Activated B cell treated with CpG ODN at 0.5 μM for 24 hours (primary cell): ENCODE data around the gene CUX1. TPM values are rescaled to one million over a fixed set of nuclear protein-coding genes. Genes with fewer than 3 reads are reported as not detected.
"Not testable (repeated sequence)": the region's sequence is repeated elsewhere in the genome, so short reads cannot be mapped to it uniquely, and the experiment has no call there.

Source experiments
- ATAC-seq: fragments of 200-7000 bp; cut with Tn5 transposase; one replicate; pipeline ENCODE4 v1.10.0; 2021; ENCODE audit warnings: low read depth, mild to moderate bottlenecking, moderate library complexity
- CTCF ChIA-PET: fragments of 350-600 bp; sonication (Branson Sonifier 250); formaldehyde crosslinking; loops from one replicate; lab custom pipeline; 2021; ENCODE audit warnings: antibody characterized with exemption; lab: Charles Lee
- POLR2A ChIA-PET: fragments of 350-600 bp; sonication (Branson Sonifier 250); formaldehyde crosslinking; loops from one replicate; lab custom pipeline; 2021; ENCODE audit warnings: antibody characterized with exemption; lab: Charles Lee
- DNase-seq: peaks from one replicate; pipeline ENCODE4 v3.0.0; 2022
- H3K27ac Mint-ChIP-seq: one replicate; pipeline ENCODE4 v1.8.0; 2020; ENCODE audit warnings: mixed read lengths
- H3K27me3 Mint-ChIP-seq: one replicate; pipeline ENCODE4 v1.8.0; 2021; ENCODE audit warnings: mixed read lengths
- H3K36me3 Mint-ChIP-seq: one replicate; pipeline ENCODE4 v1.8.0; 2021; ENCODE audit warnings: low read depth, mixed read lengths
- H3K4me1 Mint-ChIP-seq: one replicate; pipeline ENCODE4 v1.8.0; 2021; ENCODE audit warnings: mixed read lengths
- H3K4me3 Mint-ChIP-seq: one replicate; pipeline ENCODE4 v1.8.0; 2020; ENCODE audit warnings: mild to moderate bottlenecking, mixed read lengths
- H3K9me3 Mint-ChIP-seq: one replicate; pipeline ENCODE4 v1.8.0; 2020; ENCODE audit warnings: mixed read lengths
- CTCF ChIP-seq: fragments of 200-600 bp; IDR thresholded peaks from one replicate; pipeline ENCODE4 v1.8.0; 2022; ENCODE audit warnings: antibody characterized with exemption, mild to moderate bottlenecking
- intact Hi-C: fragments of 100-400 bp; cut with micrococcal nuclease; formaldehyde crosslinking; loops from one replicate; pipeline ENCODE4 v1.15.1; 2024
- total RNA-seq: library from RNA; stranded (reverse); gene quantifications from 2 replicates; pipeline ENCODE4 v1.2.3, GENCODE V29; 2022

Gene CUX1
- total RNA-seq, 1 donor from 2014 or later = 61.7 TPM

GRCh38 chr7:102320601-102321350, 503.4 kb downstream of the CUX1 start:
- POLR2A ChIA-PET = interaction anchor here (0.8 to 1.6 kb wide), 2 partner anchors 14 to 33 kb away, joined by 4 to 10 read pairs; partner anchors contain the start of gene SH2B2
- intact Hi-C loops = loop anchor here (2.0 to 5.0 kb wide), 2 partner anchors 14 to 72 kb away; no protein-coding TSS in a partner anchor
- peaks cover 58% of the 10 kb centered on the region for H3K36me3 Mint-ChIP-seq
- ATAC-seq (no peak), DNase-seq (no peak)
- CTCF ChIA-PET = interaction anchor here (0.7 to 1.7 kb wide), 3 partner anchors 42 to 71 kb away, joined by 3 to 6 read pairs (median 3); no protein-coding TSS in a partner anchor
- H3K9me3 Mint-ChIP-seq = no peaks in the 10 kb centered on the region
- H3K4me1 Mint-ChIP-seq = peaks cover 34% of the 10 kb centered on the region
- H3K27ac Mint-ChIP-seq = no peak overlapping the region
- no peak for TF ChIP-seq CTCF
- H3K27me3 Mint-ChIP-seq = no peaks in the 10 kb centered on the region
- no peak overlapping the region for H3K4me3 Mint-ChIP-seq

DNA sequence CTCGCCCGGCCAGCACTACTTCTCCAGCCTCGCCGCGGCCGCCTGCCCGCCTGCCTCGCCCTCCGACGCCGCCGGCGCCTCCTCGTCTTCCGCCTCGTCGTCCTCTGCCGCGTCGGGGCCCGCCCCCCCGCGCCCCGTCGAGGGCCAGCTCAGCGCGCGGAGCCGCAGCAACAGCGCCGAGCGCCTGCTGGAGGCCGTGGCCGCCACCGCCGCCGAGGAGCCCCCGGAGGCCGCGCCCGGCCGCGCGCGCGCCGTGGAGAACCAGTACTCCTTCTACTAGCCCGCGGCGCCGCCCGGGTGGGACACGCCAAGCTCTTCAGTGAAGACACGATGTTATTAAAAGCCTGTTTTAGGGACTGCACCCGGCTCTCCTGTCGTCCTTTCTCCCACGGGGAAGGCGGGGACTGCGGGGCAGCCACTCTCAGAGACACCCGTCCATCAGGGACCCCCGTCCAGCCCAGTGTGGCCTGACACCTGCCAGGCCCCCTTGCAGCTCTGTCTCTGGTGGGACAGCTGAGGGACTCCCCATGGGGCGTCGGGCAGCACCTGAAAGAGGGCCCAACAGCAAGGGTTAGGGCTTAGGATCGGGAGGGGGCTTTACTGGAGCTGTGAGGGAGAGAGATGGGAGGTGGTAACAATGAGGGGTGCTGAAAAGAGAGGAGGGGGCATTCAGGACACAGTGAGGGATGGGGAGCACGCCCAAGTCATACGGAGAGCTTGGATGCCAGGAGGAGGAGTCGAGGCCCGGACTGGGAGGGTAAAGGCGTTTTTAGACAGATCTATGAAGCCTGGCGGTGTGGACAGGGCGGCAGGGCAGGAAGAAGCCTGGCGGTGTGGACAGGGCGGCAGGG, 504.1 kb downstream of the CUX1 start:
- CTCF ChIA-PET = interaction anchor here (0.7 to 1.7 kb wide), 4 partner anchors 42 to 70 kb away, joined by 3 to 6 read pairs (median 3); no protein-coding TSS in a partner anchor
- POLR2A ChIA-PET = interaction anchor here (0.7 to 1.6 kb wide), 4 partner anchors 15 to 34 kb away, joined by 4 to 10 read pairs (median 4); partner anchors contain the start of gene SH2B2
- peak; percentile 45 for DNase-seq
- no peak overlapping the region for H3K4me3 Mint-ChIP-seq
- no peak for TF ChIP-seq CTCF
- H3K27me3 Mint-ChIP-seq = no peaks in the 10 kb centered on the region
- no peaks in the 10 kb centered on the region for H3K9me3 Mint-ChIP-seq
- intact Hi-C loops = loop anchor here (2.0 to 5.0 kb wide), 2 partner anchors 15 to 71 kb away; no protein-coding TSS in a partner anchor
- peaks cover 53% of the 10 kb centered on the region for H3K36me3 Mint-ChIP-seq
- peaks cover 34% of the 10 kb centered on the region for H3K4me1 Mint-ChIP-seq
- peak; percentile 86 for ATAC-seq
- H3K27ac Mint-ChIP-seq = no peak overlapping the region

DNA sequence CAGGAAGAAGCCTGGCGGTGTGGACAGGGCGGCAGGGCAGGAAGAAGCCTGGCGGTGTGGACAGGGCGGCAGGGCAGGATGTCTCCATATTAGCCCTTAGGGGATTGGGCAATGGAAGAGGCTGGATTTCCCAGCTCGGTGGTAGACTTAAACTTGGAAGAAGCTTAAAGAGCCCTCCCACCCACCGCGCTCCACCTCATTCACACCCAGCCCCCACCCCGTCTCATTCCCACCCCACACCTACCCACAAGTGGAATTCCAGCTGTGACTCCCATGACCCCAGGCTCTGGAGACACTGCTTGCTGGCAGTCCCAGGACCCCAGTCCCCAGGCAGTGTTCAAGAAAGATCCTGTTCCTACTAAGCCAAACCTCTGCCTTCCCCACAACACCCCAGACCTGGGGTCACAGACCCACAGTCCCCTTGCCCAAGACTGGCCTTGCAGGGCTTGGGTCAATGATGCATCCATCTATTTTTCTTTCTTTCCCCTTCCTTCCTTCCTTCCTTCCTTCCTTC, 504.8 kb downstream of the CUX1 start:
- Mint-ChIP-seq H3K27me3 (no peaks in the 10 kb centered on the region), H3K4me1 (peaks cover 30% of the 10 kb centered on the region), H3K27ac (peak overlapping the region; percentile 47), H3K4me3 (no peak overlapping the region), H3K9me3 (no peaks in the 10 kb centered on the region), H3K36me3 (peaks cover 47% of the 10 kb centered on the region)
- TF ChIP-seq CTCF = no peak
- no peak for DNase-seq
- ATAC-seq = no peak
- POLR2A ChIA-PET = interaction anchor here (0.7 to 1.1 kb wide), 2 partner anchors 28 to 33 kb away, joined by 4 read pairs; no protein-coding TSS in a partner anchor
- intact Hi-C loops = loop anchor here (5.0 kb wide), 1 partner anchor 70 kb away; no protein-coding TSS in a partner anchor
- CTCF ChIA-PET = interaction anchor here (1.0 to 1.7 kb wide), 2 partner anchors 66 to 69 kb away, joined by 3 to 6 read pairs; no protein-coding TSS in a partner anchor

GRCh38 chr7:102323914-102324195, 506.4 kb downstream of the CUX1 start:
- Mint-ChIP-seq H3K9me3 (no peaks in the 10 kb centered on the region), H3K27ac (no peak overlapping the region), H3K36me3 (peaks cover 32% of the 10 kb centered on the region), H3K27me3 (no peaks in the 10 kb centered on the region), H3K4me1 (peaks cover 29% of the 10 kb centered on the region), H3K4me3 (no peak overlapping the region)
- POLR2A ChIA-PET = no interaction called here
- CTCF ChIA-PET = no interaction called here
- no peak for TF ChIP-seq CTCF
- DNase-seq (no peak), ATAC-seq (no peak)
- intact Hi-C loops = loop anchor here (5.0 kb wide), 1 partner anchor 68 kb away; no protein-coding TSS in a partner anchor

DNA sequence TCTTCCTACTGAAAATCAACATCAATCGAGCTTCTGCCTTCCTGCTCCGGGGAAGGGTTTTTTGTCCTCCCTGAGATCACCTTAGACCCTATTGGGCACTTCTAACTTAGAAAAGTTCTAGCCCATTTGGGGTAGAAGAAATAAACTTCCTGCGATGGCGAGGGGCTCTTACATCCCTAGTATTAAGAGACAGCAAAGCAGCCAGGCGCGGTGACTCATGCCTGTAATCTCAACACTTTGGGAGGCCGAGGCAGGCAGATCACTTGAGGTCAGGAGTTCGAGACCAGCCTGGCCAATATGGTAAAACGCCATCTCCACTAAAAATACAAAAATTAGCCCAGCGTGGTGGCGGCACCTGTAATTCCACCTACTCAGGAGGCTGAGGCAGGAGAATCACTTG, 507.7 kb downstream of the CUX1 start:
- H3K4me3 Mint-ChIP-seq, H3K9me3 Mint-ChIP-seq, intact Hi-C loops, POLR2A ChIA-PET, H3K27me3 Mint-ChIP-seq, CTCF ChIA-PET, DNase-seq, ATAC-seq, H3K27ac Mint-ChIP-seq: not testable (repeated sequence)
- peaks cover 19% of the 10 kb centered on the region for H3K36me3 Mint-ChIP-seq
- H3K4me1 Mint-ChIP-seq = peaks cover 22% of the 10 kb centered on the region
